ENCODE measurements around the gene ZNF438.

The ZNF438 gene

GRCh38 chr10:31011665-31012022, 20.0 kb downstream of the ZNF438 start:
- DNase-seq, result no peak

GRCh38 chr10:31011017-31011664, 20.5 kb downstream of the ZNF438 start:
- DNase-seq, result no peak

GRCh38 chr10:31010062-31010461, 21.6 kb downstream of the ZNF438 start:
- DNase-seq, result no peak

- no peak for DNase-seq
These were observed 25.8 kb downstream of the ZNF438 start for GRCh38 chr10:31005895-31006294.

GRCh38 chr10:31004611-31005193, 27.0 kb downstream of the ZNF438 start:
- DNase-seq, result no peak

- no peak for DNase-seq
These were observed 29.9 kb downstream of the ZNF438 start for GRCh38 chr10:31001740-31002139.

GRCh38 chr10:31000867-31001266, 30.8 kb downstream of the ZNF438 start:
- DNase-seq, result no peak

- DNase-seq, result no peak
These were observed 31.4 kb downstream of the ZNF438 start for GRCh38 chr10:31000071-31000782.

- no peak for DNase-seq
These were observed 32.5 kb downstream of the ZNF438 start for GRCh38 chr10:30999070-30999712.

GRCh38 chr10:30997536-30998235, 34.0 kb downstream of the ZNF438 start:
- no peak for DNase-seq

- DNase-seq, result no peak
These were observed 35.1 kb downstream of the ZNF438 start for GRCh38 chr10:30996481-30997005.

GRCh38 chr10:30995081-30995770, 36.4 kb downstream of the ZNF438 start:
- DNase-seq, result no peak

GRCh38 chr10:30993155-30993554, 38.5 kb downstream of the ZNF438 start:
- DNase-seq, result no peak

GRCh38 chr10:30992681-30993080, 39.0 kb downstream of the ZNF438 start:
- no peak for DNase-seq

GRCh38 chr10:30991647-30992011, 40.0 kb downstream of the ZNF438 start:
- DNase-seq, result no peak

GRCh38 chr10:30990971-30991646, 40.6 kb downstream of the ZNF438 start:
- DNase-seq, result no peak

- DNase-seq, result no peak
These were observed 41.3 kb downstream of the ZNF438 start for GRCh38 chr10:30990351-30990750.

- DNase-seq, result no peak
These were observed 42.7 kb downstream of the ZNF438 start for GRCh38 chr10:30988831-30989435.

- no peak for DNase-seq
These were observed 44.2 kb downstream of the ZNF438 start for GRCh38 chr10:30987463-30987862.

GRCh38 chr10:30986053-30986555, 45.6 kb downstream of the ZNF438 start:
- DNase-seq, result no peak

GRCh38 chr10:30985512-30985911, 46.2 kb downstream of the ZNF438 start:
- DNase-seq, result no peak
